NT2/D1 (cell line): Measurements from ENCODE around the gene MRPL34.
A peak's percentile ranks its signal among the peaks of the same experiment; 100 is the strongest.

Source experiments
- DNase-seq: peaks from one replicate; pipeline ENCODE4 v3.0.0-alpha.2; 2011; ENCODE audit warnings: low read depth, low spot score
- H3K27me3 ChIP-seq: 2 replicates; pipeline ENCODE4 v1.6.0; 2011; ENCODE audit warnings: mild to moderate bottlenecking; ENCODE audit not compliant: insufficient read length, insufficient read depth
- H3K36me3 ChIP-seq: 2 replicates; pipeline ENCODE4 v1.6.1; 2011; ENCODE audit warnings: mild to moderate bottlenecking, low read length, mixed read lengths; ENCODE audit not compliant: insufficient read depth, insufficient read length
- H3K4me1 ChIP-seq: 2 replicates; pipeline ENCODE4 v1.5.1; 2011; ENCODE audit not compliant: insufficient read depth, insufficient read length
- H3K4me3 ChIP-seq: 2 replicates; pipeline ENCODE4 v1.5.1; 2011; ENCODE audit warnings: low read depth; ENCODE audit not compliant: insufficient read length
- H3K9ac ChIP-seq: 2 replicates; pipeline ENCODE4 v1.6.0; 2011; ENCODE audit warnings: low read depth; ENCODE audit not compliant: insufficient read length
- H3K9me3 ChIP-seq: 2 replicates; pipeline ENCODE4 v1.5.1; 2011; ENCODE audit warnings: mild to moderate bottlenecking, low read length; ENCODE audit not compliant: insufficient read depth
- SUZ12 ChIP-seq: IDR thresholded peaks from 2 replicates; pipeline ENCODE4 v1.6.1; 2011; ENCODE audit not compliant: insufficient read length, insufficient read depth; ENCODE audit errors: extremely low read depth
- YY1 ChIP-seq: IDR thresholded peaks from 2 replicates; pipeline ENCODE4 v1.6.1; 2011; ENCODE audit not compliant: insufficient read length, insufficient read depth
- ZNF274 ChIP-seq: IDR thresholded peaks from 2 replicates; pipeline ENCODE4 v1.6.1; 2011; ENCODE audit warnings: mild to moderate bottlenecking, low read depth, low read length

The MRPL34 gene

DNA sequence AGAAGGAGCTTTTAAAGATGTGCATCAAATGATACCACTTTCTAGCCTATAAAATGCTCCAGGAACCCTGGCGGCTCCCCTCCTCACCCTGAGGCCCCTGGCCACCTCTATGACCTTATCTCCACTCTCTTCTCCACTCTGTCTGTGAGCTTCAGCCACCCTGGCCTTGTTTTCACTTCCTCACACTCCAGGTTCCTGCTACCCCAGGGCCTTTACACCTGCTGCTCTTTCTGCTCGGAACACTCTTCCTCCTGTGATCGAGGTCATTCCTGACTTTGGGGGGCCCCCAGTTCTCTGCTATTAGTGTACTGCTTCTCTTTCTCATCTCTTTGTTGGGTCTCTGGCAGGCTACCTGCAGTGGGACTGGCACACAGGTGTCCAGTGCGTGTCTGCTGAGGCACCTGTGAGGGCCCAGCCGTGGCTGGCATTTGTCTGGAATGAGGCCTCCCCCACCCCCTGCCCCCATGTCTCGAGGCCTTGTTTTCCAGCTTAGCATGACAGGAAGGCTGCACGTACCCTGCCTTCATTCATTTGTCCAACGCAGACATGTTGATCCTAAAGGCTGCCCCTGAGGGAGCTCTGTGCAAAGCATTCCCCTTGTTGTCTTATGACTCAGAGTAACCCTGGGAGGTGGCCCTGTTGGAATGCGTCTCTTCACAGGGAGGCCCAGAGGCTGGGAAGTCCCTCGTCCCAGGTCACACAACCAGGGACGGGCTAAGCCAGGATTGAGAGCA is 6.0 kb downstream of the MRPL34 start:
- Histone ChIP-seq H3K27me3 (no peaks in the 10 kb centered on the region), H3K4me3 (no peak overlapping the region), H3K36me3 (peaks cover 47% of the 10 kb centered on the region), H3K9me3 (no peaks in the 10 kb centered on the region), H3K4me1 (peaks cover 23% of the 10 kb centered on the region), H3K9ac (peak overlapping the region; percentile 62)
- DNase-seq = no peak
- no peak for TF ChIP-seq YY1
- TF ChIP-seq SUZ12 = no peak
- TF ChIP-seq ZNF274 = no peak

DNA sequence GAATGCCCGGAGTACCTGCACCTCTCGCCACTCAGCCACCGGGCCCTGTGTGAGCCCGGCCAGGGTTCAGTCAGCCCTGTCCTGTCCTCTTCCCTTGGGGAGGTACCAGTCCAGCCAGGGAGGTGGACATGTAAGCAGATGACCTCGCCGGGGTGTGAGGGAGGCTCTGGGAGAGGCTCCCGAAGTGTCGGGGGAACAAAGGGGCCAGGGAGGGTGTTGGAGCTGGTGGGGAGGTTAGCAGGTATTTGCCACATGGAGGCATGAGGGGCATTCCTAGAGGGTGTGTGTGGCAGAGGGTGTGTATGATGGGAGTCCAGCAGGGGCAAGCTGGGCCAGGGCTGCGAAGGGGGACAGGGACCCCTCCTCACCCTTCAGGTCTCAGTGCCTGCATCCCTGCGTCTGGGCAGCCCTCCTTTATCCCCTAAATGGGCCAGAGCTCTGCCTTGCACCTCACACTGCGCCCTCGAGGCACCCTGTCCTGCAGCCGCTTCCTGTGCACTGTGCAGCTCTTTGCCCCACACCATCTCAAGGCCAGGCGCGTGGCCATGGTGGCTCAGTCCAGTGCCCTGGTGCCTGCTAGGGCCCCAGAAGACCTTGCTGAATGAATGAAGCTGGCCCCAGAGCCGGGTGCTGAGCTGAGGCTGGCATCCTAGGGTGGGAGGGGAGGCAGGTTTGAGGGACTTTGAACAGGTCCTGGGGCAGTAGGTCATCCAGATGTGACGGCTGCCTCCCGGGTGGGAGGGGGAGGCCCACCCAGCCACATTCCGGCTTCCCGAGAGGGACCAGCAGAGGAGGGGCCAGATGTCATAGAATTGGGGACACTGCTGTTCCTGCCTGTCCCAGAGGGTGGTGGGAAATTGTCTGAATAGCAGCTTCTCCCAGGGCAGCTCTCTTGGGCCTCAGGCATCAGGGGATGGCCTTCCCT is 6.8 kb downstream of the MRPL34 start:
- H3K4me3 ChIP-seq = no peak overlapping the region

DNA sequence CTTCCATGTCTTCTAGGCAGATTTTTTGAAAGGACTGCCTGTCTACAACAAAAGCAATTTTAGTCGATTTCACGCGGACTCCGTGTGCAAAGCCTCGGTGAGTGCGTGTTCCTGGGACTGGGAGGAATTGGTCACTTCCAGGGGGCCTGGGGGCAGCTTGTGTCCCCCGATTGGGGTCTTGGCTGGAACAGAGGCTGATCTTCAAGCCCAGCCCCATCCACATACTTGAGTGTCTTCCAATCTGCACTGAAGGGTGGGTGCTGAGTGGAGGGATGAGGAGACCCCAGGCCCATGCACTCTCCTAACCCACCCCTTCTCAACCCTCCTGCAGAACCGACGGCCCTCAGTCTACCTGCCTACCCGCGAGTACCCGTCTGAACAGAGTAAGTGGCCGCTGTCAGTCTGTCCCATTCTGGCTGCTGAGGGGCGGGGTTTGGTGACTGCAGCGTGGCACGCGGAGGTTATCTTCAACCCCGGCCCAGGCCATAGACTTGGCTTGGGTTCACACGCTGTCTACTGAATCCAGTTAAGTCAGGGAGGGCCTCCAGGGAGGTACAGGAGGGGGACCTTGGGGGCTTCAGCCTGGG is 8.4 kb downstream of the MRPL34 start:
- H3K27me3 ChIP-seq = no peaks in the 10 kb centered on the region
- no peaks in the 10 kb centered on the region for H3K9me3 ChIP-seq
- H3K9ac ChIP-seq = no peak overlapping the region
- H3K4me3 ChIP-seq = no peak overlapping the region
- peaks cover 23% of the 10 kb centered on the region for H3K4me1 ChIP-seq
- no peak for TF ChIP-seq SUZ12
- TF ChIP-seq YY1 = no peak
- no peak for TF ChIP-seq ZNF274
- no peak for DNase-seq
- peaks cover 55% of the 10 kb centered on the region for H3K36me3 ChIP-seq

More for the DNA sequence above, 6.8 kb downstream of the MRPL34 start:
- Histone ChIP-seq H3K36me3 (peaks cover 49% of the 10 kb centered on the region), H3K4me1 (peaks cover 23% of the 10 kb centered on the region), H3K9ac (peak overlapping the region; percentile 62), H3K27me3 (no peaks in the 10 kb centered on the region), H3K9me3 (no peaks in the 10 kb centered on the region)
- TF ChIP-seq SUZ12 (no peak), YY1 (no peak), ZNF274 (no peak)
- DNase-seq = no peak

DNA sequence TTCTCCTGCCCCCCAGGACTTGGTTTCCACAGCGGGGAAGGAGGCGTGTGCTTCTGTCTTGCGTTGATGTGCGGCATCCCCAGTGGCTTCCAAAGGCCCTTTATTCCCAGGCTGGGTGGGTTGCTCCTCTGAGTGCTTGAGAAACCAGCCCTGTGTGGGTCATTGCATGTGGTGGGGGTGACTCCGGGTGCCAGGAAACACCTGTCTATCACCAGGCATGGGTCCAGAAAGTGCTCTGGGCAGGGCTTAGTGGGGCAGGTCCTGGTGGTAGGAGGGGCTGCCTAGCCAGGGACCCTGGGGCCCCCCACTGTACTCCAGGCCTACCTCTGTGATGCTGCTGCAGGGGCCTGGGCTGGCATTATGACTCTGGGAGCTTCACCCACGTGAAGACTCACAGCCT is 13.3 kb downstream of the MRPL34 start:
- Histone ChIP-seq H3K9ac (no peak overlapping the region), H3K36me3 (peaks cover 69% of the 10 kb centered on the region), H3K9me3 (no peaks in the 10 kb centered on the region), H3K4me3 (no peak overlapping the region), H3K4me1 (peaks cover 11% of the 10 kb centered on the region), H3K27me3 (no peaks in the 10 kb centered on the region)
- DNase-seq = no peak
- TF ChIP-seq SUZ12 (no peak), YY1 (no peak), ZNF274 (no peak)

DNA sequence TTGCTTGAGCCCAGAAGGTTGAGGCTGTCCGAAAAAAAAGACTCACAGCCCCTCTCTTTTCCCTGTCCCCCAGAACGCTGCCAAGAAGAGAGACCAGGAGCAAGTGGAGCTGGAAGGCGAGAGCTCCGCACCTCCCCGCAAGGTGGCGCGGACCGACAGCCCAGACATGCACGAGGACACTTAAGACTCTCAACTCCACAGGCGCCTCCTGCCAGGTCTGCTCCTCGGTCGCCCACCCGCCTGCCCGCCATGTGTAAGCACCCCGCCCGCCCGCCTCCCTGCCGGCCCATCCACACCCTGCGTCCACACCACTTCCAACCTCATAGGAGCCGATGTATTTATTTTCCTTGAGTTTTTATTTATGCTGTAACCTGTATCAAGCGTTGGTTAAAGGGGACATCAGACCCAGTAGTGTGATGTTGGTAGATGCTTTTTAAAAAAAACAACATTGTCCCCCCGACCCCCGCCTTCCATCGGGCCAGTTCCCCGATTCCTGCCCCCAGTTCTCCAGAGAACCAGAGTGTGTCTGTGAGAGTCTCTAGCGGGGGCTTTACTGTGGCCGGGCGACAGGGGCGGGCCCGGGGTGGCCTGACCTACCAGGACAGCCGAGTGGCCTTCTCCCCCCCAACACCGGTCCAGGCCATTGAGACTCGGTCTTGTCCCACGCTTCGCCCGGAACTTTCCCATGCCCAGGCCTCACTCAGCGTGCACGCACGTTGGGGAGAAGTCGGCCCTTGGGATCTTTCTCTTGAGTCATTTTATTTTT is 14.0 kb downstream of the MRPL34 start:
- DNase-seq = no peak

DNA sequence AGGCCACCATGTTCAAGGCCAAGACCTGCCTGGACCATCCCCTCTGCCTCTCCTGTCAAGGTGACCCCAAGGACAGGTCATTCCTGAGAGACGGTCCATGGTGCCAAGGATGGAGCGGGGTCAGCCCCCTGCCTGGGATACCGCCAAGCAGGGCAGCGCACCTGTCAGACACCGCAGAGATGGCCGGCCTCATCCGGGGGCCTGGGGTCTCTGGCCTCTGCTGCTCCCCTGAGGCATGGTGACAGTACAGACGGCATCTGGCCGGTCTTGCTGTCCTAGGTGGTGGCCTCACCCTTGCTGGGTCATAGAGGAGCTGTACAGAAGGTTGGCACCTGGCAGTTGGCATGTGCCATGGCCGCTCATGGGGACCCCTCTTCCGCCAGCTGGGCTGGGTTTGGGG is 14.8 kb downstream of the MRPL34 start:
- no peak for DNase-seq
- Histone ChIP-seq H3K36me3 (peaks cover 68% of the 10 kb centered on the region), H3K9ac (no peak overlapping the region), H3K4me1 (peaks cover 20% of the 10 kb centered on the region), H3K27me3 (no peaks in the 10 kb centered on the region), H3K9me3 (no peaks in the 10 kb centered on the region), H3K4me3 (no peak overlapping the region)
- TF ChIP-seq ZNF274 (no peak), YY1 (no peak), SUZ12 (no peak)

More for the DNA sequence above, 14.0 kb downstream of the MRPL34 start:
- peaks cover 68% of the 10 kb centered on the region for H3K36me3 ChIP-seq
- no peaks in the 10 kb centered on the region for H3K27me3 ChIP-seq
- no peak overlapping the region for H3K9ac ChIP-seq
- TF ChIP-seq ZNF274 (no peak), YY1 (no peak), SUZ12 (no peak)
- peaks cover 14% of the 10 kb centered on the region for H3K4me1 ChIP-seq
- no peaks in the 10 kb centered on the region for H3K9me3 ChIP-seq
- H3K4me3 ChIP-seq = no peak overlapping the region
